ENCODE data around the gene PPP2R3A. TPM values are rescaled to one million over a fixed set of nuclear protein-coding genes. Genes with fewer than 3 reads are reported as not detected.
"Not testable (repeated sequence)": the region's sequence is repeated elsewhere in the genome, so short reads cannot be mapped to it uniquely, and the experiment has no call there.

Gene PPP2R3A
- total RNA-seq, 4 donors from 2014 or later, result 16.8 to 30.3 (median 25.6) TPM

GRCh38 chr3:136078421-136079364, 113.2 kb downstream of the PPP2R3A start:
- H3K9me3 ChIP-seq, result no peaks in the 10 kb centered on the region
- H3K27ac ChIP-seq, result peak overlapping the region in 2 of 4 donors; percentile 5 to 79
- no peaks in the 10 kb centered on the region for H3K27me3 ChIP-seq
- no peak for DNase-seq
- peaks cover 0 to 36% of the 10 kb centered on the region in 2 donors for H3K36me3 ChIP-seq
- in situ Hi-C loops (cut with MboI; ENCODE audit: low sequenced_read_pairs in 4 of 4), result loop anchor here (5.0 to 25.0 kb wide), 8 partner anchors 309 to 946 kb away; partner anchors contain the start of gene STAG1 (in 2 of the 4)
- TF ChIP-seq CTCF (IDR thresholded peaks at IDR 0.05 in 4 of 5, conservative IDR thresholded peaks at IDR 0.05 in 1 of 5) (peak in 4 of 5 experiments; percentile 17 to 62 (median 53)), POLR2A (IDR thresholded peaks at IDR 0.05) (no peak)
- H3K4me1 ChIP-seq, result peaks cover 16 to 19% of the 10 kb centered on the region in 2 donors
- intact Hi-C loops (cut with DNase I; ENCODE audit: low total_unique reads), result no loop called here
- H3K4me3 ChIP-seq, result no peak overlapping the region
- no peak for ATAC-seq

GRCh38 chr3:136083641-136084382, 118.3 kb downstream of the PPP2R3A start:
- in situ Hi-C loops (cut with MboI; ENCODE audit: low sequenced_read_pairs in 4 of 4), result loop anchor here (5.0 to 25.0 kb wide), 3 partner anchors 163 to 653 kb away; no protein-coding TSS in a partner anchor
- ATAC-seq; H3K4me3 ChIP-seq; H3K4me1 ChIP-seq; intact Hi-C loops (cut with DNase I; ENCODE audit: low total_unique reads); DNase-seq; H3K9me3 ChIP-seq; H3K27me3 ChIP-seq: not testable (repeated sequence)
- H3K27ac ChIP-seq, result peak overlapping the region in 1 of 4 donors; percentile 27
- peaks cover 0 to 53% of the 10 kb centered on the region in 2 donors for H3K36me3 ChIP-seq

GRCh38 chr3:136085067-136085466, 119.5 kb downstream of the PPP2R3A start:
- DNase-seq; H3K27ac ChIP-seq; H3K9me3 ChIP-seq; ATAC-seq; intact Hi-C loops (cut with DNase I; ENCODE audit: low total_unique reads); H3K27me3 ChIP-seq; H3K4me3 ChIP-seq; H3K4me1 ChIP-seq: not testable (repeated sequence)
- H3K36me3 ChIP-seq, result peaks cover 0 to 50% of the 10 kb centered on the region in 2 donors
- in situ Hi-C loops (cut with MboI; ENCODE audit: low sequenced_read_pairs in 4 of 4), result loop anchor here in 2 of 4 donors (25.0 kb wide), 2 partner anchors 302 to 652 kb away; no protein-coding TSS in a partner anchor

GRCh38 chr3:136093771-136094170, 128.2 kb downstream of the PPP2R3A start:
- Histone ChIP-seq H3K9me3 (no peaks in the 10 kb centered on the region), H3K4me1 (no peaks in the 10 kb centered on the region), H3K36me3 (peaks cover 0 to 19% of the 10 kb centered on the region in 2 donors), H3K27ac (no peak overlapping the region), H3K4me3 (no peak overlapping the region), H3K27me3 (no peaks in the 10 kb centered on the region)
- intact Hi-C loops (cut with DNase I; ENCODE audit: low total_unique reads) (no loop called here), in situ Hi-C loops (cut with MboI; ENCODE audit: low sequenced_read_pairs in 4 of 4) (loop anchor here in 2 of 4 donors (10.0 to 25.0 kb wide), 3 partner anchors 161 to 644 kb away; partner anchors contain the start of gene PCCB (in 1 of the 2))
- no peak for TF ChIP-seq CTCF (IDR thresholded peaks at IDR 0.05 in 4 of 5, conservative IDR thresholded peaks at IDR 0.05 in 1 of 5)
- TF ChIP-seq POLR2A (IDR thresholded peaks at IDR 0.05), result no peak
- no peak for ATAC-seq
- no peak for DNase-seq

- H3K27ac ChIP-seq, result no peak overlapping the region
- intact Hi-C loops (cut with DNase I; ENCODE audit: low total_unique reads) (no loop called here), in situ Hi-C loops (cut with MboI; ENCODE audit: low sequenced_read_pairs in 4 of 4) (no loop called here)
- H3K4me3 ChIP-seq, result no peak overlapping the region
- H3K36me3 ChIP-seq, result peaks cover 0 to 25% of the 10 kb centered on the region in 2 donors
- no peaks in the 10 kb centered on the region for H3K27me3 ChIP-seq
- H3K9me3 ChIP-seq, result no peaks in the 10 kb centered on the region
- DNase-seq (no peak), ATAC-seq (no peak)
- TF ChIP-seq POLR2A (IDR thresholded peaks at IDR 0.05) (no peak), CTCF (IDR thresholded peaks at IDR 0.05 in 4 of 5, conservative IDR thresholded peaks at IDR 0.05 in 1 of 5) (no peak)
- no peaks in the 10 kb centered on the region for H3K4me1 ChIP-seq
Measured at GRCh38 chr3:136105044-136105443, 139.5 kb downstream of the PPP2R3A start.

Data from gastrocnemius medialis (tissue), 4 donors.